ENCODE measurements around the gene STAM2. TPM values are rescaled to one million over a fixed set of nuclear protein-coding genes. Genes with fewer than 3 reads are reported as not detected.
"Not testable (repeated sequence)": the region's sequence is repeated elsewhere in the genome, so short reads cannot be mapped to it uniquely, and the experiment has no call there.

The STAM2 gene
- total RNA-seq, 1 experiment from 2014 or later, result 27.3 TPM

- in situ Hi-C loops (cut with HindIII; ENCODE audit: low pct_unique_long_range_greater_than_20kb, low sequenced_read_pairs), result no loop called here
- no peak for DNase-seq (ENCODE audit: low read depth, low spot score)
Measured at GRCh38 chr2:152094014-152094413, 81.5 kb downstream of the STAM2 start.

GRCh38 chr2:152093464-152093863, 82.1 kb downstream of the STAM2 start:
- in situ Hi-C loops (cut with HindIII; ENCODE audit: low pct_unique_long_range_greater_than_20kb, low sequenced_read_pairs), result no loop called here
- DNase-seq (ENCODE audit: low read depth, low spot score), result no peak

- no peak for DNase-seq (ENCODE audit: low read depth, low spot score)
- in situ Hi-C loops (cut with HindIII; ENCODE audit: low pct_unique_long_range_greater_than_20kb, low sequenced_read_pairs), result no loop called here
Measured at GRCh38 chr2:152092095-152092494, 83.5 kb downstream of the STAM2 start.

- in situ Hi-C loops (cut with HindIII; ENCODE audit: low pct_unique_long_range_greater_than_20kb, low sequenced_read_pairs); DNase-seq (ENCODE audit: low read depth, low spot score): not testable (repeated sequence)
Measured at GRCh38 chr2:152090726-152091125, 84.8 kb downstream of the STAM2 start.

GRCh38 chr2:152089238-152089637, 86.3 kb downstream of the STAM2 start:
- in situ Hi-C loops (cut with HindIII; ENCODE audit: low pct_unique_long_range_greater_than_20kb, low sequenced_read_pairs), result no loop called here
- DNase-seq (ENCODE audit: low read depth, low spot score), result no peak

- in situ Hi-C loops (cut with HindIII; ENCODE audit: low pct_unique_long_range_greater_than_20kb, low sequenced_read_pairs), result no loop called here
- DNase-seq (ENCODE audit: low read depth, low spot score), result no peak
Measured at GRCh38 chr2:152088006-152088405, 87.6 kb downstream of the STAM2 start.

- no peak for DNase-seq (ENCODE audit: low read depth, low spot score)
- in situ Hi-C loops (cut with HindIII; ENCODE audit: low pct_unique_long_range_greater_than_20kb, low sequenced_read_pairs), result no loop called here
Measured at GRCh38 chr2:152086231-152086630, 89.3 kb downstream of the STAM2 start.

- in situ Hi-C loops (cut with HindIII; ENCODE audit: low pct_unique_long_range_greater_than_20kb, low sequenced_read_pairs), result no loop called here
- DNase-seq (ENCODE audit: low read depth, low spot score), result no peak
Measured at GRCh38 chr2:152084076-152084475, 91.5 kb downstream of the STAM2 start.

GRCh38 chr2:152083202-152083875, 92.2 kb downstream of the STAM2 start:
- in situ Hi-C loops (cut with HindIII; ENCODE audit: low pct_unique_long_range_greater_than_20kb, low sequenced_read_pairs), result no loop called here
- DNase-seq (ENCODE audit: low read depth, low spot score), result no peak

GRCh38 chr2:152078662-152079061, 96.9 kb downstream of the STAM2 start:
- DNase-seq (ENCODE audit: low read depth, low spot score), result no peak
- in situ Hi-C loops (cut with HindIII; ENCODE audit: low pct_unique_long_range_greater_than_20kb, low sequenced_read_pairs), result no loop called here

GRCh38 chr2:152078023-152078422, 97.5 kb downstream of the STAM2 start:
- no peak for DNase-seq (ENCODE audit: low read depth, low spot score)
- in situ Hi-C loops (cut with HindIII; ENCODE audit: low pct_unique_long_range_greater_than_20kb, low sequenced_read_pairs), result no loop called here

- DNase-seq (ENCODE audit: low read depth, low spot score), result no peak
- in situ Hi-C loops (cut with HindIII; ENCODE audit: low pct_unique_long_range_greater_than_20kb, low sequenced_read_pairs), result no loop called here
Measured at GRCh38 chr2:152075461-152076050, 100.0 kb downstream of the STAM2 start.

GRCh38 chr2:152072011-152072410, 103.6 kb downstream of the STAM2 start:
- DNase-seq (ENCODE audit: low read depth, low spot score), result no peak
- in situ Hi-C loops (cut with HindIII; ENCODE audit: low pct_unique_long_range_greater_than_20kb, low sequenced_read_pairs), result no loop called here

- no peak for DNase-seq (ENCODE audit: low read depth, low spot score)
- in situ Hi-C loops (cut with HindIII; ENCODE audit: low pct_unique_long_range_greater_than_20kb, low sequenced_read_pairs), result no loop called here
Measured at GRCh38 chr2:152071518-152071917, 104.0 kb downstream of the STAM2 start.

GRCh38 chr2:152071092-152071491, 104.5 kb downstream of the STAM2 start:
- DNase-seq (ENCODE audit: low read depth, low spot score), result no peak
- in situ Hi-C loops (cut with HindIII; ENCODE audit: low pct_unique_long_range_greater_than_20kb, low sequenced_read_pairs), result no loop called here

GRCh38 chr2:152068226-152068625, 107.3 kb downstream of the STAM2 start:
- DNase-seq (ENCODE audit: low read depth, low spot score), result no peak
- in situ Hi-C loops (cut with HindIII; ENCODE audit: low pct_unique_long_range_greater_than_20kb, low sequenced_read_pairs), result no loop called here

- no peak for DNase-seq (ENCODE audit: low read depth, low spot score)
- in situ Hi-C loops (cut with HindIII; ENCODE audit: low pct_unique_long_range_greater_than_20kb, low sequenced_read_pairs), result no loop called here
Measured at GRCh38 chr2:152067823-152068222, 107.7 kb downstream of the STAM2 start.

All from SK-MEL-5 (cell line).